Amniotic stem cell (primary cell): ENCODE data around the gene SYNRG.
A peak's percentile ranks its signal among the peaks of the same experiment; 100 is the strongest.

ENCODE experiments used
- DNase-seq: peaks from one replicate; lab custom pipeline; 2025; lab: John Stamatoyannopoulos, UW

Gene SYNRG

GRCh38 chr17:37494971-37495370 is 114.2 kb downstream of the SYNRG start:
- no peak for DNase-seq

- no peak for DNase-seq
Observed at GRCh38 chr17:37494401-37494831, 114.8 kb downstream of the SYNRG start.

GRCh38 chr17:37493249-37494027 is 115.8 kb downstream of the SYNRG start:
- peak; percentile 70 for DNase-seq

- no peak for DNase-seq
Observed at GRCh38 chr17:37492167-37492566, 117.1 kb downstream of the SYNRG start.

GRCh38 chr17:37490638-37491614 is 118.3 kb downstream of the SYNRG start:
- DNase-seq, result peak; percentile 79

GRCh38 chr17:37490022-37490587 is 119.1 kb downstream of the SYNRG start:
- peak; percentile 57 for DNase-seq

GRCh38 chr17:37489197-37490001 is 119.8 kb downstream of the SYNRG start, which contains the start of gene DUSP14:
TSS of gene DUSP14 (plus strand) at chr17:37489891. CDS start at chr17:37512273, 22,382 bp downstream.
- peak; percentile 47 for DNase-seq

- DNase-seq, result peak; percentile 86
Observed at GRCh38 chr17:37488607-37489196, 120.5 kb downstream of the SYNRG start.

GRCh38 chr17:37488009-37488604 is 121.1 kb downstream of the SYNRG start:
- peak; percentile 93 for DNase-seq

GRCh38 chr17:37485938-37486570 is 123.2 kb downstream of the SYNRG start:
- no peak for DNase-seq

- no peak for DNase-seq
Observed at GRCh38 chr17:37483311-37484039, 125.7 kb downstream of the SYNRG start.

- no peak for DNase-seq
Observed at GRCh38 chr17:37481001-37481665, 128.1 kb downstream of the SYNRG start.

- DNase-seq, result no peak
Observed at GRCh38 chr17:37480427-37480826, 128.8 kb downstream of the SYNRG start.

GRCh38 chr17:37479025-37479424 is 130.2 kb downstream of the SYNRG start:
- no peak for DNase-seq

GRCh38 chr17:37478187-37478586 is 131.0 kb downstream of the SYNRG start:
- no peak for DNase-seq

GRCh38 chr17:37476431-37477120 is 132.6 kb downstream of the SYNRG start:
- DNase-seq, result no peak

- no peak for DNase-seq
Observed at GRCh38 chr17:37475731-37476420, 133.3 kb downstream of the SYNRG start.

- DNase-seq, result no peak
Observed at GRCh38 chr17:37470181-37470580, 139.0 kb downstream of the SYNRG start.
